ENCODE data around the gene OR7A5. TPM values are rescaled to one million over a fixed set of nuclear protein-coding genes. Genes with fewer than 3 reads are reported as not detected.
A peak's percentile ranks its signal among the peaks of the same experiment; 100 is the strongest.
"Not testable (repeated sequence)": the region's sequence is repeated elsewhere in the genome, so short reads cannot be mapped to it uniquely, and the experiment has no call there.

The OR7A5 gene
- not detected in 2 replicates for total RNA-seq (2014; rRNA removed; shearing (Covaris generic))

DNA sequence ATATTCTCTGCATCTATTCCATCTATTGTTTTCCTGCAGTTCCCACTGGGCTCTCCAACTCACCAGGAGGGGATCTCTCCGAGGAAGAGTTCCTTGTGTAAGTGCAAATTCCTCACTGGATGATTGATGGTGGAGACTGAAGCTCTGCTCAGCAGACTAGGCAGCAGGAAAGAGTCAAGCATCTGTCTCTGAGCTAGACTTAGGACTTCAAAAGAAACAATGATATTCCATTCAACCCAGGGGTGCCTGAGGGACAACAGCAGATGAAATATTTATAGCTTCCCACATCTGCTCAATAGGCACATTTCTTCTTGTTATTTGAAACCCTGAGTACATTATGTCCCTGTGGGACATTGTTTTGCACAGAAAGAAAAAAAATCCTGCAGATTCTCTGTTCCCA, at the start of gene OR7A5, which contains the start of gene OR7C1:
TSS of gene OR7A5 (minus strand) at position 175 of the 400 bp plus-strand sequence. CDS start 6,944 bp downstream, outside the sequence.
TSS of gene OR7C1 (minus strand) at position 175 of the 400 bp plus-strand sequence. CDS start 35,049 bp downstream, outside the sequence.
- no peak for DNase-seq (ENCODE audit: low spot score)

DNA sequence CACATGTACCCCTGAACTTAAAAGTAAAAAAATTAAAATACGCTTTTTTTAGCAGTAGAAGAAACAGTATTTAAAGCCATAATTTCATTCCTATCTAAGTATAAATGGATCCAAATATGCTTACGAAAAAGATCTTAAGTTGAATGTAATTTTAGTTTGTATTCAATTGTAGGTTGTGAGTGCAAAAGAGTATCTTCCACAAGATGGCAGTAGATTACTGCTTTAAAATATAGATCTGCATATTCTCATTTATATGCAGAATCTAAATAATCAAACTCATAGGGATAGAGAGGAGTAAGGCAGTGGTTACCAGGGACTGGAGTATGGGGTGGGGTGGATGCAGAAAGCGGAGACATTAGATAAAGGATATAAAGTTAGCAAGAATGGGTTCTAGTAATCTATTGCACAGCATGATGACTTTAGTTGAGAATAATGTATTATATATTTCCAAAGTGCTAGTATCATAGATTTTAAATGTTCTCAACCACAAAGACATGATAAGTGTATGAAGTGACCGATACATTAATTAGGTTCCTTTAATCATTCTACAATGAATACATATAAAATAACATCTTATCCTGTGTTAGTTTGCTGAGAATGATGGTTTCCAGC, 36.7 kb upstream of the OR7A5 start:
- DNase-seq (ENCODE audit: low spot score): peak; percentile 13

DNA sequence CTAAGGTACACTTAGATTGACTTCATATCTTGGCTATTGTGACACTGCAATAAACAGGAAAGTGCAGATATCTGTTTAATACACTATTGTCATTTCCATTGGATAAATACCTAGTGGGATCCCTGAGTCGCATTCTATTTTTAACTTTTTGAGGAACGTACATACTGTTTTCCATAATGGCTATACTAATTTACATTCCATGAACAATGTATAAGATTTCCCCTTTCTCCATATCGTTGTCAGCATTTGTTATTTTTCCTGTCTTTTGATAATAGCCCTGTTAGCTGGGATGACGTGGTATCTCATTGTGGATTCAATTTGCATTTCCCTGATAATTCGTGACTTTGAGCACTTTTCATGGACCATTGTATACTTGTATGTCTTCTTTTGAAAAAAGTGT, 33.5 kb upstream of the OR7A5 start:
- no peak for DNase-seq (ENCODE audit: low spot score)

DNA sequence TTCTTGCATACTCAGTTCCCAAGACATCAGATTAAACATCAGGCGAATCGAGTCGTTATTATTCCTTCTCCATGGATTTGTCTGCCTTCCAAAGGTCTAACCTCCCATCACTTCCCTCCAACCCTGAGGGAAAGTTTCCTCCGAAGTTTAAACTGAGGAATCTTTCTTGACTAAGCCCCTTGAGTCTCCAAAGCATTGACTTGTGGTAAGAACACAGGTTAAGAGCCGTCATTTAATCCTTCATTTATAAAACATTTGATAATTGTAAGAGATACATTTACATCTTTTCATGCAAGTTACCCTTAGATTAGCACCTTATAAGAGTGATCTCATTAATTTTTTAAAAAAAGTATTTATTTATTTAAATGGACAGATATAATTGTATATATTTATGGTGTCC, 13.8 kb upstream of the OR7A5 start, which contains the start of gene OR7A10:
TSS of gene OR7A10 (minus strand) at position 101 of the 400 bp plus-strand sequence. CDS start 7,045 bp downstream, outside the sequence.
- no peak for DNase-seq (ENCODE audit: low spot score)

DNA sequence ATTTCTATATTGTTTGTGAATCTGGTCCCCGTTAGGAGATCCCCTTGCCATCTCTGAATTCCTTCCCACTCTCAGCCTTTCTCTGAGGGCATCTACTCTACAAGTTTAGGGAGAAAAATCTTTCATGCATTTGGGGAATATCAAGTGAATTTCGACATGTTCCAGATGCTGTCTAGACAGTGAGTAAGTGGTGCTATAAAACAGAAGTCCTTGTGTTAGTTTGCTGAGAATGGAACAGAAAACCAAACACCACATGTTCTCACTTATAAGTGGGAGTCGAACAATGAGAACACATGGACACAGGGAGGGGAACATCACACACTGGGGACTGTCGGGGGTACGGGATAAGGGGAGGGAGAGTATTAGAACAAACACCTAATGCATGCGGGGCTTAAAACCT, 8.6 kb upstream of the OR7A5 start:
- no peak for DNase-seq (ENCODE audit: low spot score)

DNA sequence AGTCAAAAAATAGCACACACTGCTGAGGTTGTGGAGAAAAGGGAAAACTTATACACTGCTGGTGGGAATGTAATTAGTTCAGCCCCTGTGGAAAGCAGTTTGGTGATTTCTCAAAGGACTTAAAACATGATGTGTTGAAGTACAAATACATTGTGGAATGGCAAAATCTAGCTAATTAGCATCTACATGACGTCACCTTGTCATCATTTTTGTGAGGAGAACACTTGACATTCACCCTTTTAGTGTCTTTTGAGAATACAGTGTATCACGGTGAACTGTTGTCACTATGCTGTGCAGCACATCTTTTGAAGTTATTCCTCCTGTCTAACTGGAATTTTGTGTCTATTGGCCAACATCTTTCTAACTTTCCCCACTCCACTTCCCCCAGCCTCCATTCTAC, 8.2 kb upstream of the OR7A5 start:
- no peak for DNase-seq (ENCODE audit: low spot score)

DNA sequence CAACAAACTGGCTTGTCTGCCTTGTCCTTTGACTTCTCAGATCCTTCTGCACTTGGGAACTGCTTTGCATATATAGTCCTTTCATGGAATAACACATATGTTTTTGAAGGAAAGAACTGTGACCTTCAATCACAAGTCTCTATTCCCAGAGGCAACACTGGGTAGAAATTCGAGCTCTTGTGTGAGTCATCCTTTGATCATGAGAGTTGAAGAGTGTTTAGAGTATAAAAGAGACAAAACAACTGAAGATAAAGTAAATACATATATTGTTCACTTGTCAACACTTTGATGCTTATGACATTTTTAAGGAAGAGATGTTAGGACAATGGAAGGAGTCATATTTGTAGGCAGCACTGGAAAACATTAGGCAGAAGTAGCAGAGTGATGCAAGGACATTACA, 5.2 kb upstream of the OR7A5 start:
- no peak for DNase-seq (ENCODE audit: low spot score)

DNA sequence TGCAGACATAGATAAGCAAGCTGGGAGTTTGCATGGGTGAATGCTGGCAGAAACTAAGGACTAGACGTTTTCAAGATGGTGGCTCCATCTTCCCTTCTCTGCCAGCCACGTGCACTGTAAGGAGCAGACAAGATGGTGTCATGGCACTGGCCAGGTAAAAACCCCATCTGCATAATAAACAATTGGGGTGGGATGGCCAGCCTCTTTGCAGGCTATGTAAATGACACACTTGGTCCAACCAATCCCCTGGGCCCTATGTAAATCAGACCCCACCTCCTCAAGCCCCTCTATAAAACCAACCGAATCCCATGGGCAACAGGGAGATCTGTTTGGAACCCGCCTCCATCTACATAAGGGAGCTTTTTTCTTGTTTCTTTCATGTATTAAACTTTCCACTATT, 2.4 kb upstream of the OR7A5 start:
- DNase-seq (ENCODE audit: low spot score): no peak

DNA sequence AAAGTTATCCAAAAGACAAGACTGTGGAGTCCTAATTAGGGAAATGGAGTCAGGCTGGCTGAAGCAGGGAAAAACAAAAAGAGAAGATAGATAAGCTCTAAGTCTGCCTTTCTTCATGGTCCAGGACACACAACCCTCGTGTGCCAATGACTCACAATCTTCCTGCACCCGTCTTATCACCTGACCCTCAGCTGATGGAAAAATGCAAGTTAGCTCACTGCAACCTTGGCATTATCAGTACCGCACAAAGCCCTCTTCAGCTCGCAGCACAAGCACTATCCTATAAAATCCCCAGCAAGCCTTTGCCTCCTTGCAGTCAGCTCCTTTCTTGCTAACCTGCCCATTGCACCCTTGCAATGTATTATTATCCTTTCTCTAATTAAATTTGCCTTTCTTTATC, 4.3 kb downstream of the OR7A5 start:
- DNase-seq (ENCODE audit: low spot score): no peak

DNA sequence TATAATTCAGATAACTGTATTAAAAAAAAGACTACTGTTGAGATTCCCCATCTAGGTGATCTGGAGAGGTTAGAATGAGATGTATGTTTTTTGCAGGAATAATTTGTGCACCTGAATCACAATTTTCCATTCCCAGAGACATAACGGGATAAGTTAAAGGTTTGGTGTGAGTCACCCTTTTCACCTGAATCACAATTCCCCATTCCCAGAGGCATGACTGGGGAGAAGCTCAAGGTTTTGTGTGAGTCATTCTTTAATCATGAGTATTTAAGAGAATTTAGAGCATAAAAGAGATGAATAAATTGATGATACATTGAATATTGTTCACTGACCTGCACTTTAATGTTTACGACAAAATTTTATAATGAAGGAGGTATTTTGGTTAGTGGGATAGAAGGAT, 9.0 kb downstream of the OR7A5 start:
- no peak for DNase-seq (ENCODE audit: low spot score)

DNA sequence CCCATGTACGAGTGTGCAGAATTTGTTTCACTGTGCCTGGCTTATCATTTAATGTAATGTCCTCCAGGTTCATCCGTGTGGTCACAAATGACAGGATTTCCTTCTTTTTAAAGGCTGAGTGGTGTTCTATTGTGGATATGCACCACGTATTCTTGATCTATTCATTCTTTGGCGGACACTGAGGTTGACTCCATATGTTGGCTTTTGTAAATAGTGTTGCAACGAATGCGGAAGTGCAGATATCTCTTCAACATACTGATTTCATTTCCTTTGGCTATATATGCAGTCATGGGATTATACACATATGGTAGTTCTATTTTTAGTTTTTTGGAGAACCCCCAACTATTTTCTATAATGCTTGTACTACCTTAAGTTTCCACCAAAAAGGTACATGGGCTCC, 13.0 kb downstream of the OR7A5 start:
- DNase-seq (ENCODE audit: low spot score): no peak

DNA sequence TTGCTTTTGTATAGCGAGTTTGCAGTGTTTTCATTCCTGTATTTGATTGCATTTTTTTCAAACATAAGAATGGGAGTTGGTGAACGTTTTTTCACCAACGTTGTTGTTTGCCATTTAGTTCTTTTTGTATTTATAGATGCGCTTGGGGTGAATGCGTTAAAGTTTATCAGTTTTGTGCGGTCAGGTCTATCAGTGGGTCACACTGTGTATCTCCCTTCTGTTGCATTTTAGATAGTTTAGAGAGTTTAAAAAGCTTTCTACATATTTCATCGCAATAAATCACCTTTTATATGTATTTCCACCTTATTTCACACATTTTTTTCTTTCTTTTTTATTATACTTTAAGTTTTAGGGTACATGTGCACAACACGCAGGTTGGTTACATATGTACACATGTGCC, 16.4 kb downstream of the OR7A5 start:
- no peak for DNase-seq (ENCODE audit: low spot score)

DNA sequence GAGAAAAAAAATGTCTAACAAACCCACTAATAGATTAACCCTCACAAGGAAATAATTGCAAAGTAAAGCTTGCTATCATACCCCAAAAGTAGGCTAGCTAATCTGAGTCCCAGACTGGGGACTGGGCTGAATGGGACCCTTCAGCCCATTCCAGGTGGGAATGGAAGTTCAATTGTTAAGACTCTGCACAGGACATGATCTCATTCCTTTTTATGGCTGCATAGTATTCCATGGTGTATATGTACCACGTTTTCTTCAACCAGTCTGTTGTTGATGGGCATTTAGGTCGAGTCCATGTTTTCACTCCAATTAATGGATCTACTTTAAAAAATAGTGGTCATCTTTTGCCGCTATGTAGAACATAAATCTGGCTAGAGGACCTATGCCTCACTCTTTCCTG, 17.9 kb downstream of the OR7A5 start:
- no peak for DNase-seq (ENCODE audit: low spot score)

DNA sequence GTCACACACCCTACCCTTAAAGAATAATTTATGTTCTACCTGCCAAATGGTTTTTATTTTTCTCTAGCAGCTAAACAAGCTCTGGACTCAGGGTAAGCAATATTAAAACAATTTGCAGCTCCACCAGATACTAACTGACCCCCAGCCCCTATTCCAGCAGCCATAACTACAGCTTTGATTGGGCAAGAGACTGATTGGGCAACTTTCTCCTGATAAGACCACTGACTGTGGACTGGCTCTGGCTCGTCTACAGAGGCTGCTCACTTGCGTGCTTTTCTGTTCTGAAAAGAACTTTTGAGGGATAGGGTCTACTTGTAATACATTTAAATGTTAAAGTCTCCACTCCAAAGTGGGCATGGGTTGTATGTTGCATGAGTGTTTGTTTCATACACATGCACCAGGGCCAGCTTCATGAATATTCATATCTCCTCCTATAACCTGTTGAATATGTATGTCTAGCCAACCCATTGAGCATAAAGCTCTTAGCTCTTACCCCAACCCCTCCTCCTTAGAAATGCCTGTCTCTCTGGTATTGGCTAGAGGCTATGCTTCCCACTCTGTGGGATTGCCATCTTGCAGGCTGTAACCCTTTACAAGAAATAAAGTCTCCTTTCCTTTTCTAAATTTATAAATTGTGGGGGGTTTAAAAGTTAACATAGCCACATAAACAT, 19.9 kb downstream of the OR7A5 start:
- no peak for DNase-seq (ENCODE audit: low spot score)

DNA sequence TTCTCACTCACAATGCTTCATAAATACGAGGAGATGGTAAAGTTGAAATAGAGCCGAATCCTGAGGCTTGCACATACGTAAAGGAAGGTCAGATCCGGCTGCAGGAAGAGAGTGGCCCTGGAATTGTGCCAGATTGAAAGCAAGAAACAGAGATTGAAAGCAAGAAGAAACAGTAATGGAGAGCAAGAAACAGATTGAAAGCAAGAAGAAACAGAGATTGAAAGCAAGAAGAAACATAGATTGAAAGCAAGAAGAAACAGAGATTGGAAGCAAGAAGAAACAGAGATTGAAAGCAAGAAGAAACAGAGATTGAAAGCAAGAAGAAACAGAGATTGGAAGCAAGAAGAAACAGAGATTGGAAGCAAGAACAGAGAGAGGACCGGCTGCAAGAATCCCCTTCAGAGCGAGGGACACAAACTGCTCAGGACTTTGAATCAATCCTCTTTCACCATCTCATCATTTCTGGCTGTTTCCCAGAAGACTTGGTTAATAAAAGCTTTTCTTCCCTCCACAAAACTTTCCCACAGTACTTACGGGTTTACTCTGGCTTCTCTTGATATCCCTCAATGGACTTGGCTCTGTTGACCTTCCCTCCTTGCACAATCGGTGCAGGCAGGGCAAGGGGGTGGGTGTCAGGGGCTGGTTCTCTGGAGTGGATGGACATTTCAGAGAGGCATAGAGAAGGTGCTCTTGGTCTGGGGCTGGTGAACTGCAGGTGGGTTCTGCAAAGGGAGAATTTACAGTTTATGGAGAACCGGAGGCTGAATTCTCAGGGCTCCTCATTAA, 25.5 kb downstream of the OR7A5 start:
- DNase-seq (ENCODE audit: low spot score): no peak

DNA sequence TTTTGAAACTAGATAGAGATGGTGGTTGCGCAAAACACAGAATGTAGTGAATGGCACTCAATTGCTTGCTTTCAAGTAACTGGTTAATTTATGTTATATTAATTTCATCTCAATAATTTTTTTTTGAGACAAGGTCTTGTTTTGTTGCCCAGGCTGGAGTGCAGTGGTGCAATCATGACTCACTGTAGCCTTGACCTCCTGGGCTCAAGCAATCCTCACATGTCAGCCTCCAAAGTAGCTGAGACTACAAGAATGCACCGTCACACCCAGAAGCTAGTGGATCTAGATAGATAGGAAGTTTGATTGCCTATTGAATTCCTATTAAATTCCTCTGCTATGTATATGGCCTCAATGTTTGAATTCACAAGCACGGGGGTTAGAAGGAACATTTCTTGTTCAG, 30.2 kb downstream of the OR7A5 start:
- no peak for DNase-seq (ENCODE audit: low spot score)

DNA sequence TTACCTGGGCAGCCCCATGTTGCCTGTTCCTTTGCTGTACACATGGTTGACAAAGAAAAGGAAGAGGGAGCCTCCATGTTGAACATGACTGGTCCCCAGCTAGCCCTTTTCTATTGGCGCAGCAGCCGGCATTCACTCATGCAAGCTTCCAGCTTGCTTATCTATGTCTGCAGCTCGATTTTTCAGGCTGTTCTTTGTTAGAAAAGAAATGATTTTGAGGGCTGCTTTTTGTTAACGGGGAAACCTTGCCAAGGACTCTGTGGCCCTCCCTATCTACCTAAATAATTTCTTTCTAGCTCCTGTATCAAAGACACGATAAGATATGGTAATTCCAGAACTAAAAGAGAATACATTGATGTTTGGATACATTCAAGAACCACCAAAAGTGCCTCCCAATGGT, 36.2 kb downstream of the OR7A5 start:
- DNase-seq (ENCODE audit: low spot score): no peak

DNA sequence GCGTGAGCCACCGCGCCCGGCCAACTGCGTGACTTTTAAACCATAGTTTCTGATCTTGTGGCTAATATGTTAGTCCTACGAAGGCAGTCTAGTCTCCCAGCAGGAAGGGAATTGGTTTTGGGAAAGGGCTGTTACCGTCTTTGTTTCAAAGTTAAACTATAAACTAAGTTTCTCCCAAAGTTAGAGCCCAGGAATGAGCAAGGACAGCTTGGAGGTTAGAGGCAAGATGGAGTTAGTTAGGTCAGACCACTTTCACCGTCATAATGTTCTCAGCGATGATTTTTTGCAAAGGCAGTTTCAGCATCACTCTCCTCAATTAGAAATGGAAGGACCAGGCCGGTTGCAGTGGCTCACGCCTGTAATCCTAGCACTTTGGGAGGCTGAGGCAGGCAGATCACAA, 39.0 kb downstream of the OR7A5 start:
- no peak for DNase-seq (ENCODE audit: low spot score)

DNA sequence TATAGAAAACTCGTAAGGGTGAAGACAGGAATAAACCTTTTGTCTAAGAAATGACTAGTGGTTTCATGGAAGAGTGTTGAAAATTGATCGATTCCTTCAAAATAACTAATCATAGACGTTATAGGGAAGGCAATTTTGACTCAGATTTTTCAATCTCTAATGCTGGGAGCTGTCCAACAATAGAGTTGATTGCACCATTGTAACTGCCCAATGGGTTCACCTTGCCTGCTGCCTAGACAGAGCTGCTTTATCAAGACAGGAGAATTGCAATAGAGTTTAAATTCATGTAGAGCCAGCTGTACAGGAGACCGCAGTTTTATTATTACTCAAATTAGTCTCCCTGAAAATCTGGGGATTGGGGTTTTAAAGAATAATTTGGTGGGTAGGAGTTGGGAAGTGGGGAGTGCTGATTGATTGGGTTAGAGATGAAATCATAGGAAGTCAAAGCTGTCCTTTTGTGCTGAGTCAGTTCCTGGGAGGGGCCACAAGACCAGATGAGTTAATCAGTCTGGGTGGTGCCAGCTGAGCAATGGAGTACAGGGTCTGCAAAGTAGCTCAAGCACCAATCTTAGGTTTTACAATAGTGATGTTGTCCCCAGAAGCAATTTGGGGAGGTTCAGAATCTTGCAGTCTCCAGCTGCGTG, 39.8 kb downstream of the OR7A5 start:
- no peak for DNase-seq (ENCODE audit: low spot score)

DNA sequence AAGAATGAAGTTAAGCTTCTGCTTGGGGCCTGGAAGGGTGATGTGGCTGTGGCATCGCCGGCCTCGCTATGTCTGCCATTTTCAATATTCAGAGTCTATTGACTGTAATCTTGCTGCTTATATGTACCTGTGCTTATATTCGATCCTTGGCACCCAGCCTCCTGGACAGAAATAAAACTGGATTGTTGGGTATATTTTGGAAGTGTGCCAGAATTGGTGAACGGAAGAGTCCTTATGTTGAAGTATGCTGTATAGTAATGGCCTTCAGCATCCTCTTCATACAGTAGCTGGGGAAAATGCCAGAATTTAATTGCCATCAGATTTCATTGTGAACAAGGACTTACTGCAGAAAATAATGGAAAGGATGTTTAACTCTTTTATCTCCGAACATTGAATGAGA, 42.7 kb downstream of the OR7A5 start:
- DNase-seq (ENCODE audit: low spot score): not testable (repeated sequence)

DNA sequence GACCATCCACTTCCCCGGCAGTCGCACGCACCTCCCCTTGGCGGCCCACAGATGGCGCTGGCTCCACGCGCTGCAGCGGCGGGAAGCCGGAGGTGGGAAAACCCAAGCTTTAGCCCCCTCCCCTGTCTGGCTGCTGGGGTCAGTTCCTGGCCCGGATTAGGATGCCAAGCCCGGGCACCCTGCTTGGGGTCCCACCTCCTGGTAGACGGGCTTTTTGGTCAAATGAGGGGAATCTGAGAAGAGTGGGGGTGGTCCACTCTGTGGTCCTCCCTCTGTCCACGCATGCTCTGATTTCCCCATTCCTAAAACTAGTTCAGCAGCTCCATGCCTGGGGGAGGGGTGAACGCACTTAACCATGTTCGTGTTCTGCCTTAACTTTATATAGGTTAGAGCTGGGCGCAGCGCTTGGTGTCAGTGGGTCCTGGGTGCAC, 48.5 kb downstream of the OR7A5 start:
- DNase-seq (ENCODE audit: low spot score): no peak

Data from HT-29 (cell line).